HAP-1 (cell line): ENCODE measurements around the gene SPATS1.

Experiments used
- DNase-seq, 2 experiments: peaks; one replicate each; pipeline ENCODE4 v3.0.0-alpha.2; 2016 to 2020; ENCODE audit warnings: low spot score in 2 of 2
- H3K27me3 ChIP-seq: fragments of 250-450 bp; sonication (Bioruptor Pico); 2 replicates; pipeline ENCODE4 v1.5.1; 2020; ENCODE audit warnings: low read depth, mild to moderate bottlenecking, moderate library complexity
- H3K36me3 ChIP-seq: fragments of 250-450 bp; sonication (Bioruptor Pico); replicated peaks from 2 replicates; pipeline ENCODE4 v1.5.1; 2020; ENCODE audit warnings: mild to moderate bottlenecking
- H3K4me1 ChIP-seq: fragments of 250-450 bp; sonication (Bioruptor Pico); 2 replicates; pipeline ENCODE4 v1.5.1; 2020; ENCODE audit warnings: mild to moderate bottlenecking
- H3K4me3 ChIP-seq: fragments of 250-450 bp; sonication (Bioruptor Pico); 2 replicates; pipeline ENCODE4 v1.5.1; 2020; ENCODE audit warnings: mild to moderate bottlenecking, moderate library complexity
- H3K9me3 ChIP-seq: fragments of 250-450 bp; sonication (Bioruptor Pico); 2 replicates; pipeline ENCODE4 v1.5.1; 2020; ENCODE audit warnings: mild to moderate bottlenecking, moderate library complexity
- in situ Hi-C: fragments of 300-500 bp; cut with MboI; formaldehyde crosslinking; loops from 3 replicates; pipeline ENCODE4 v1.14.3; 2020; ENCODE audit warnings: low sequenced_read_pairs, inconsistent platforms, mixed read lengths

The SPATS1 gene

GRCh38 chr6:44342489-44342888 lies at the start of gene SPATS1:
TSS of gene SPATS1 (plus strand) at chr6:44342650. CDS start at chr6:44343096, 446 bp downstream.
- Histone ChIP-seq H3K9me3 (no peaks in the 10 kb centered on the region; the same call in 1 of the 2 replicates), H3K4me3 (no peak within 1 kb of the TSS)

GRCh38 chr6:44292661-44293365 lies 49.6 kb upstream of the SPATS1 start:
- Histone ChIP-seq H3K4me3 (no peak overlapping the region), H3K9me3 (no peaks in the 10 kb centered on the region), H3K36me3 (no peaks in the 10 kb centered on the region), H3K4me1 (no peaks in the 10 kb centered on the region), H3K27me3 (peaks cover 72% of the 10 kb centered on the region)
- in situ Hi-C loops: no loop called here
- DNase-seq: no peak

More at GRCh38 chr6:44342489-44342888, at the start of gene SPATS1:
- Histone ChIP-seq H3K36me3 (no peaks in the 10 kb centered on the region), H3K4me1 (no peaks in the 10 kb centered on the region), H3K27me3 (peaks cover 17% of the 10 kb centered on the region)
- in situ Hi-C loops: no loop called here
- DNase-seq: peak in 1 of 2 experiments; percentile 29

- H3K27me3 ChIP-seq: peaks cover 64% of the 10 kb centered on the region
- H3K4me3 ChIP-seq: no peak overlapping the region
- in situ Hi-C loops: no loop called here
- H3K4me1 ChIP-seq: no peaks in the 10 kb centered on the region
- no peak for DNase-seq
- H3K36me3 ChIP-seq: peaks cover 1% of the 10 kb centered on the region
- no peaks in the 10 kb centered on the region for H3K9me3 ChIP-seq
Observed at GRCh38 chr6:44294832-44295791, 47.3 kb upstream of the SPATS1 start.

- peak overlapping the region; percentile 11; the same call in 1 of the 2 replicates for H3K4me3 ChIP-seq
- peak in 1 of 2 experiments; percentile 54 for DNase-seq
- H3K27me3 ChIP-seq: peaks cover 42% of the 10 kb centered on the region
- H3K36me3 ChIP-seq: peaks cover 17% of the 10 kb centered on the region
- H3K9me3 ChIP-seq: no peaks in the 10 kb centered on the region
- in situ Hi-C loops: no loop called here
- no peaks in the 10 kb centered on the region for H3K4me1 ChIP-seq
Observed at GRCh38 chr6:44297063-44298038, 45.1 kb upstream of the SPATS1 start.

GRCh38 chr6:44298055-44298803 lies 44.2 kb upstream of the SPATS1 start:
- Histone ChIP-seq H3K9me3 (no peaks in the 10 kb centered on the region), H3K4me3 (no peak overlapping the region), H3K36me3 (peaks cover 26% of the 10 kb centered on the region), H3K27me3 (peaks cover 37% of the 10 kb centered on the region), H3K4me1 (no peaks in the 10 kb centered on the region)
- no peak for DNase-seq
- in situ Hi-C loops: no loop called here

GRCh38 chr6:44298864-44299263 lies 43.6 kb upstream of the SPATS1 start:
- Histone ChIP-seq H3K9me3 (no peaks in the 10 kb centered on the region), H3K4me3 (no peak overlapping the region), H3K4me1 (no peaks in the 10 kb centered on the region), H3K27me3 (peaks cover 32% of the 10 kb centered on the region), H3K36me3 (peaks cover 33% of the 10 kb centered on the region)
- DNase-seq: no peak
- in situ Hi-C loops: no loop called here

GRCh38 chr6:44300292-44300823 lies 42.1 kb upstream of the SPATS1 start:
- peaks cover 27% of the 10 kb centered on the region for H3K27me3 ChIP-seq
- H3K4me3 ChIP-seq: no peak overlapping the region
- no peaks in the 10 kb centered on the region for H3K9me3 ChIP-seq
- H3K4me1 ChIP-seq: no peaks in the 10 kb centered on the region
- in situ Hi-C loops: no loop called here
- no peak for DNase-seq
- H3K36me3 ChIP-seq: peaks cover 48% of the 10 kb centered on the region

GRCh38 chr6:44301106-44301505 lies 41.3 kb upstream of the SPATS1 start:
- DNase-seq: no peak
- Histone ChIP-seq H3K9me3 (no peaks in the 10 kb centered on the region), H3K27me3 (peaks cover 22% of the 10 kb centered on the region), H3K4me3 (no peak overlapping the region), H3K36me3 (peaks cover 53% of the 10 kb centered on the region), H3K4me1 (no peaks in the 10 kb centered on the region)
- in situ Hi-C loops: no loop called here

- DNase-seq: no peak
- Histone ChIP-seq H3K36me3 (peaks cover 58% of the 10 kb centered on the region), H3K27me3 (peaks cover 13% of the 10 kb centered on the region), H3K4me3 (no peak overlapping the region), H3K9me3 (no peaks in the 10 kb centered on the region), H3K4me1 (no peaks in the 10 kb centered on the region)
- in situ Hi-C loops: no loop called here
Observed at GRCh38 chr6:44301782-44302564, 40.5 kb upstream of the SPATS1 start.

GRCh38 chr6:44302856-44303255 lies 39.6 kb upstream of the SPATS1 start:
- no peaks in the 10 kb centered on the region for H3K9me3 ChIP-seq
- H3K27me3 ChIP-seq: peaks cover 5% of the 10 kb centered on the region; the same call in 1 of the 2 replicates
- H3K4me1 ChIP-seq: no peaks in the 10 kb centered on the region
- H3K36me3 ChIP-seq: peaks cover 67% of the 10 kb centered on the region
- no peak for DNase-seq
- no peak overlapping the region for H3K4me3 ChIP-seq
- in situ Hi-C loops: no loop called here

GRCh38 chr6:44303842-44304241 lies 38.6 kb upstream of the SPATS1 start:
- no peaks in the 10 kb centered on the region for H3K9me3 ChIP-seq
- H3K4me3 ChIP-seq: no peak overlapping the region
- no peaks in the 10 kb centered on the region for H3K4me1 ChIP-seq
- in situ Hi-C loops: no loop called here
- H3K36me3 ChIP-seq: peaks cover 75% of the 10 kb centered on the region
- no peaks in the 10 kb centered on the region for H3K27me3 ChIP-seq
- no peak for DNase-seq
